ELR (cell line): ENCODE results near the gene ASB1.
"Not testable (repeated sequence)": the region's sequence is repeated elsewhere in the genome, so short reads cannot be mapped to it uniquely, and the experiment has no call there.

Experiments
- DNase-seq: peaks from one replicate; pipeline ENCODE4 v3.0.0-alpha.2; 2015; ENCODE audit warnings: low read depth

Gene ASB1

GRCh38 chr2:238404406-238405216 lies 22.1 kb upstream of the ASB1 start:
- no peak for DNase-seq

DNA sequence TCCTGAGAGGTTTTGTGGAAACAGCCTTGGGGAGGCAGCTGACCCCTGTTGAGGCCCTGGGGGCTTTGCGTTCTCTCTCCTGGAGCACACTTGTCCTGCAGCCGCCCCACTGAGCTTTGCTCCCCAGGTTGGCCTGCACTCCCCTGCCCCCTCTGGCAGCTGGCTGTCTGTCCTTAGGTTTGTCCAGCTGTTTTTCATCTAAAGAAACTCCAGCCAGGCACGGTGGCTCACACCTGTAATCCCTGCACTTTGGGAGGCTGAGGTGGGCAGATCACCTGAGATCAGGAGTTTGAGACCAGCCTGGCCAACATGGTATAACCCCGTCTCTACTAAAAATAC lies 21.5 kb upstream of the ASB1 start:
- not testable (repeated sequence) for DNase-seq

GRCh38 chr2:238406221-238406997 lies 20.3 kb upstream of the ASB1 start:
- DNase-seq, result no peak

- no peak for DNase-seq
Measured at GRCh38 chr2:238406998-238407285, 19.8 kb upstream of the ASB1 start.

GRCh38 chr2:238407566-238407965 lies 19.2 kb upstream of the ASB1 start:
- no peak for DNase-seq

DNA sequence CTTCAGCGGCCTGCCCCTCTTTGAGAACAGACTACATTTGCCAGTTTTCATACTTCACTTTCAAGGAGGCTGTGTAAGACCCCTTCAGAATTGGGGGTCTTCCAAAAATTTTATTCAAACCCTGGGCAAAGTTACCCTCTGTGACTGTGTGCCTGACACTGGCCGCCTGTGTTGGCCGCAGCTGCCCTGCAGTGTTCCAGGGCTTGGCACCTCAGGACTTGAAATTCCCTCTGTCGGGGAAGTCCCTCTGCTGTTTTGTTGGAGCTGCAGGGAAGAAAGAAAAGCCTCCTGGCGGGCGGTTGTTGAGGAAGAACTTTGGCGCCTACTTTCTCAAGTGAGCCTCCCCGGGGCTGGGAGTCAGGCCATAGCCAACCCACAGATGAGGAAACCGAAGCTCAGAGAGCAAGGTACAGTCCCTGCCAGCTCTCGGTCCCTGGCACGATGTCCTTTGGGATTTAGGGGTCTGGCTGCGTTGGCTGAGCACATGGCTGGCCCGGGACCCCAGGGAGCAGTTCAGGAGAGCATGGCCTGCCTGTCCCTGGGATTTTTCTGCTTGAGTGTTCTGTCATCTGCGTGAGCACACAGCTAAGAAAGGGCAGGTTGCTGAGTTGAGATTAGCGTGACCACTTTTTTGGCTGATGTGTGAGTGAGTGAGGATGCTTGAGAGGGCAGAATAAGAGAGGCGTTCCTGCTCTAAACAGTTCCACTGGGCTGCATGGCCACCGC lies 17.9 kb upstream of the ASB1 start:
- DNase-seq, result no peak

DNA sequence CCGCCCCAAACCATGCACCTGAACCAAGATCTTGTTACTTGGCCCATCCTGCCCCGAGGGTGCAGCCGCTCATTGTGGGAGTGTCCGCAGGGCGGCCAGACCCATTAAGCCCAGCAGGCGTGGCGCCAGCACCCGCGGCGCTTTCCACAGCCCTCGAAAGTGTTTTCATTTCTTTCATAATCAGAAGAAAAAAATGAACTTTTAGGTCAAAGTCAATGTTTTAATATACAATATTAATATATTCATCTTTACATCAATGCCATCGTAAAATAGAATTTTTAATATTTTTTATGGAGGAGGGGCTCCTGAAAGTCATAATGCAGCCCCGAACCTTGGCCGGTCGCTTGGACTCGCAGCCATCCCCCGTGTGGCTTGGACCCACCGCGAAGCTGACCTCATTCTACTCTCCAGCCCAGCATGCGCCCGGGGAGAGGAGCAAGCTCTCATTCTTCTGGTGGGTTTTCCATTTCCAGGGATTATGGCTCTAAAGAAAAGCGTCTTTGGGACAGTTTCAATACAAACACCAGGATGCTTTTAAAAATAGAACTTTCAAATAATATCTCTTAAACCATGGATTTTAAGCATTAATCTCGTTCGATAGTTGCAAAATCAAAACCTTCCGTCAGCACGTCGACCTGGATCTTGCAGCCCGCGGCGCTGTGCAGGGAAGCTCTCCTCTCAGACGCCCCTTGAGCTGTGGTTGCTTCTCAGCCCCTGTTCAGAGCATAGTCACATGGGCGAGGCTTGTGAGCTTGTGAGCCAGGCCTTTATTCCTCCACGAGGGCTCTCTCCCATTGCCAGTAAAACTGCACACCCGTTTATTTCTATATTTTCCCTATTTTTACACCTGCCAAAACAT lies 17.2 kb upstream of the ASB1 start:
- DNase-seq, result no peak

- no peak for DNase-seq
Measured at GRCh38 chr2:238412067-238412767, 14.5 kb upstream of the ASB1 start.

DNA sequence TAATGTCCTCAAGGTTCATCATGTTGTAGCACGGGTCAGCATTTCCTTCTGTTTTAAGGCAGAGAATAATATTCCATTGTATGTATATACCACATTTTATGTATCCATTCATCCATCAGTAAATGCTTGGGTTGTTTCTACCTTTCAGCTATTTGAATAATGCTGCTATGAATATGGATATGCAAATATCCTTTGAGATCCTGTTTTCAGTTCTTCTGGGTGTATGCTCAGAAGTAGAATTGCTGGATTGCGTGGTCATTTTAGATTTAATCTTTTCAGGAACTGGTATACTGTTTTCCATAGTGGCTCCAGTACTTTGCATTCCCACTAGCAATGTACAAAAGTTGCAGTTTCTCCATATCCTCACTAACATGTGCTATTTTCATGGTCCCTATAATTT lies 13.4 kb upstream of the ASB1 start:
- DNase-seq, result no peak

GRCh38 chr2:238415036-238415764 lies 11.5 kb upstream of the ASB1 start:
- no peak for DNase-seq

- no peak for DNase-seq
Measured at GRCh38 chr2:238415893-238416292, 10.8 kb upstream of the ASB1 start.

DNA sequence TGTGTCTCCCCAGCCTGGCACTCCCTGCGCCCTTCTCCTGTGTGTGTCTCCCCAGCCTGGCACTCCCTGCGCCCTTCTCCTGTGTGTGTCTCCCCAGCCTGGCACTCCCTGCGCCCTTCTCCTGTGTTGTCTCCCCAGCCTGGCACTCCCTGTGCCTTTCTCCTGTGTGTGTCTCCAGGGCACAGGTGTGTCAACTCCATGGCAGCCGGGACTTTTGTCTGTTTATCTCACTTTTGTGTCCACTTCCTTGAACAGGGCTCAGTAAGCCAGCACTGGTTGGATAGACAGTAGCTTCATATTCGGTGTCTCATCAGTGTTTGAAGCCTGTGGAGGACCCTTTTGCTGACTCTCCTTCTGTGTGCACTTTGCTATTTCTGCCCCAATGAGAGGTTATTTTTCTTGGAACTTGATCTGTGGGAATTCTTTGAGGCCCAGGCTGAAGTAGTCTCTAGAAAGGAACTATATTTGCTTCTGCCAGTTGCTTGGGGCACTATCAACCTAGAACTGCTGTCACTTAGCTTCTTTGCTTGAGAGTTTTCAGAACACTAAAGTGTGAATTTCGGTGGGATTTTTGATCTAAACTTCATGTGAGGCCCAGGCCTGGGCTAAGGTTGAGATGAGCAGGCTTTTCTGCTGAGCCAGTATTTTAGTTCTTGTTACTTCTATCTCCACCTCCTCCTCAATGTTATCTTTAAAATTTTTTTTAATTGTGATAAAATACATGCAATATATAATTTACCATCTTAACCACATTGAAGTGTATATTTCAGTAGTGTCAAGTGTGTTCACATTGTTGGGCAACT lies 8.3 kb upstream of the ASB1 start:
- DNase-seq, result no peak

GRCh38 chr2:238418999-238419546 lies 7.7 kb upstream of the ASB1 start:
- DNase-seq, result no peak

GRCh38 chr2:238420442-238420841 lies 6.3 kb upstream of the ASB1 start:
- no peak for DNase-seq

GRCh38 chr2:238420878-238421694 lies 5.6 kb upstream of the ASB1 start:
- DNase-seq, result no peak

GRCh38 chr2:238421695-238422035 lies 5.1 kb upstream of the ASB1 start:
- no peak for DNase-seq

DNA sequence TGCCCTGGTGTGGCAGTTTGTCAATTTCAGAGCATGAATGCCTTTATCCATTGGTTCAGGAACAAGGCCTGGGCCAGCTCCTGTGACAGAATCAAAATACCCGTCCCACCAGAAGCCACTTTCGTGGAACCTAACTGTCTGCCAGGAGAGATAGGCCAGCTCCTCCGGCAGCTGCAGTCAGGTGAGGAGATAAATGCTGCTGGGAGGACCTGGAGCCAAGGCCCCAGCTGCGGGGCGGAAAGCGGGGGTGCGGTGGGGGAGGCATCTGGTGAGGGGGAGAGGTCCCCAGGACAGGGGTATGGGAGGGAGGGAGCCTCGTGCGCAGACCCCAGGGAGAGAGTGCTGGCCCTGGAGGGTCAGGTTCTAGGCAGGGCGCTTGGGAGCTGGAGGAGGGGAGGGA lies 4.4 kb upstream of the ASB1 start:
- no peak for DNase-seq

GRCh38 chr2:238422940-238423339 lies 3.8 kb upstream of the ASB1 start:
- no peak for DNase-seq
